Smooth muscle cell (in vitro differentiated cells): Measurements from ENCODE around the gene YIF1B. TPM values are rescaled to one million over a fixed set of nuclear protein-coding genes. Genes with fewer than 3 reads are reported as not detected.

Experiments
- DNase-seq: peaks from one replicate; lab custom pipeline; 2025; ENCODE audit not compliant: unreplicated experiment; lab: John Stamatoyannopoulos, UW
- H2AFZ ChIP-seq: fragments of 200-600 bp; sonication (generic); 2 replicates; pipeline ENCODE4 v1.6.0; 2016; ENCODE audit warnings: antibody characterized with exemption, low read depth, mild to moderate bottlenecking
- H3F3A ChIP-seq: fragments of 200-600 bp; sonication (generic); 2 replicates; pipeline ENCODE4 v1.6.0; 2017; ENCODE audit warnings: antibody characterized with exemption, low read depth
- H3K27ac ChIP-seq: fragments of 200-600 bp; sonication (generic); 2 replicates; pipeline ENCODE4 v1.5.1; 2016; ENCODE audit warnings: low read depth, mild to moderate bottlenecking
- H3K27me3 ChIP-seq: fragments of 200-600 bp; sonication (generic); 2 replicates; pipeline ENCODE4 v1.6.1; 2016; ENCODE audit warnings: low read depth, mild to moderate bottlenecking
- H3K36me3 ChIP-seq: fragments of 200-600 bp; sonication (generic); 2 replicates; pipeline ENCODE4 v1.5.1; 2016; ENCODE audit warnings: low read depth
- H3K4me1 ChIP-seq: fragments of 200-600 bp; sonication (generic); 2 replicates; pipeline ENCODE4 v1.5.1; 2016; ENCODE audit warnings: low read depth
- H3K4me2 ChIP-seq: fragments of 200-600 bp; sonication (generic); 2 replicates; pipeline ENCODE4 v1.6.0; 2016; ENCODE audit warnings: mild to moderate bottlenecking
- H3K4me3 ChIP-seq: fragments of 200-600 bp; sonication (generic); 2 replicates; pipeline ENCODE4 v1.5.1; 2016; ENCODE audit warnings: mild to moderate bottlenecking
- H3K79me2 ChIP-seq: fragments of 200-600 bp; sonication (generic); 2 replicates; pipeline ENCODE4 v1.6.0; 2016; ENCODE audit warnings: low read depth, mild to moderate bottlenecking
- H3K9ac ChIP-seq: fragments of 200-600 bp; sonication (generic); 2 replicates; pipeline ENCODE4 v1.6.0; 2016; ENCODE audit warnings: low read depth
- H3K9me3 ChIP-seq: fragments of 200-600 bp; sonication (generic); replicated peaks from 2 replicates; pipeline ENCODE4 v1.5.1; 2016; ENCODE audit warnings: low read depth
- H4K20me1 ChIP-seq: fragments of 200-600 bp; sonication (generic); 2 replicates; pipeline ENCODE4 v1.6.0; 2016; ENCODE audit warnings: low read depth
- WGBS: methylation state at CpG from one replicate; pipeline ENCODE4 v1.1.7; 2016; ENCODE audit warnings: low lambda C conversion rate; 5-methylcytosine and 5-hydroxymethylcytosine counted together
- polyA plus RNA-seq: library from polyadenylated mRNA; unstranded; fragments of >200 nt; fragmentation: Nextera tagmentation; extraction: Ambion mirVana; gene quantifications from 2 replicates; pipeline ENCODE4 v1.2.1, GENCODE V29; 2016
- total RNA-seq: library from RNA; depleted of rRNA; stranded (reverse); fragments of >200 nt; gene quantifications from 2 replicates; pipeline ENCODE4 v1.2.3, GENCODE V29; 2014
- TF ChIP-seq, protein P1 (sequence below): fragments of 200-600 bp; sonication (generic); IDR thresholded peaks from 2 replicates; pipeline ENCODE4 v1.5.1; 2017; ENCODE audit warnings: borderline replicate concordance, mild to moderate bottlenecking, antibody characterized with exemption; ENCODE audit not compliant: insufficient read depth, poor library complexity, severe bottlenecking

Gene YIF1B
- total and polyA plus RNA-seq, 2 experiments from 2014 or later = 80.1 to 216 TPM

DNA sequence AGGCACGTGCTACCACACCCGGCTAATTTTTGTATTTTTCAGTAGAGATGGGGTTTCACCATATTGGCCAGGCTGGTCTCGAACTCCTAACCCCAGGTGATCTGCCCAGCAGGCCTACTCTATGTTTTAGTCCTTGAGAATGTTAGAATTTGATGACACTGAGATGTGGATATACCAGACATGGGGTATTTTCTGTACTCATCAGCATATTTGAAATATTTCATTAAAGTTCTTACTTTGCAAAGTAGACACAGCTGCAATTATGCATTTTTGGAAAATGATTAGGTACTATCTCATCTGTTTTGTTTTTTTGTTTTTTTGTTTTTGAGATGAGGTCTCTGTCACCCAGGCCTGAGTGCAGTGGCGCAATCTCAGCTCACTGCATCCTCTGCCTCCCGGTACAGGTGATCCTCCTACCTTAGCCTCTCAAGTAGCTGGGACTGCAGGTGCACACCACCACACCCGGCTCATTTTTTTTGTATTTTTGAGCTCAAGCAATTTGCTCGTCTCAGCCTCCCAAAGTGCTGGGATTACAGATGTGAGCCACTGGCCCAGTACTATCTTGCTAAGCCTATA lies 38.7 kb downstream of the YIF1B start:
- Histone ChIP-seq H3K4me1 (peaks cover 9% of the 10 kb centered on the region), H3K36me3 (no peaks in the 10 kb centered on the region), H3K9ac (no peak overlapping the region), H3F3A (peaks cover 26% of the 10 kb centered on the region), H3K27ac (peak overlapping the region; percentile 75), H3K9me3 (no peaks in the 10 kb centered on the region), H3K27me3 (no peaks in the 10 kb centered on the region), H3K4me2 (peak overlapping the region; percentile 48), H3K79me2 (peaks cover 44% of the 10 kb centered on the region), H3K4me3 (no peak overlapping the region), H2AFZ (no peak overlapping the region), H4K20me1 (peaks cover 54% of the 10 kb centered on the region)
- no peak for DNase-seq
- TF ChIP-seq, protein P1, sequence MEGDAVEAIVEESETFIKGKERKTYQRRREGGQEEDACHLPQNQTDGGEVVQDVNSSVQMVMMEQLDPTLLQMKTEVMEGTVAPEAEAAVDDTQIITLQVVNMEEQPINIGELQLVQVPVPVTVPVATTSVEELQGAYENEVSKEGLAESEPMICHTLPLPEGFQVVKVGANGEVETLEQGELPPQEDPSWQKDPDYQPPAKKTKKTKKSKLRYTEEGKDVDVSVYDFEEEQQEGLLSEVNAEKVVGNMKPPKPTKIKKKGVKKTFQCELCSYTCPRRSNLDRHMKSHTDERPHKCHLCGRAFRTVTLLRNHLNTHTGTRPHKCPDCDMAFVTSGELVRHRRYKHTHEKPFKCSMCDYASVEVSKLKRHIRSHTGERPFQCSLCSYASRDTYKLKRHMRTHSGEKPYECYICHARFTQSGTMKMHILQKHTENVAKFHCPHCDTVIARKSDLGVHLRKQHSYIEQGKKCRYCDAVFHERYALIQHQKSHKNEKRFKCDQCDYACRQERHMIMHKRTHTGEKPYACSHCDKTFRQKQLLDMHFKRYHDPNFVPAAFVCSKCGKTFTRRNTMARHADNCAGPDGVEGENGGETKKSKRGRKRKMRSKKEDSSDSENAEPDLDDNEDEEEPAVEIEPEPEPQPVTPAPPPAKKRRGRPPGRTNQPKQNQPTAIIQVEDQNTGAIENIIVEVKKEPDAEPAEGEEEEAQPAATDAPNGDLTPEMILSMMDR = no peak
- WGBS = 77% methylated on average over 7 of the region's 7 CpGs

DNA sequence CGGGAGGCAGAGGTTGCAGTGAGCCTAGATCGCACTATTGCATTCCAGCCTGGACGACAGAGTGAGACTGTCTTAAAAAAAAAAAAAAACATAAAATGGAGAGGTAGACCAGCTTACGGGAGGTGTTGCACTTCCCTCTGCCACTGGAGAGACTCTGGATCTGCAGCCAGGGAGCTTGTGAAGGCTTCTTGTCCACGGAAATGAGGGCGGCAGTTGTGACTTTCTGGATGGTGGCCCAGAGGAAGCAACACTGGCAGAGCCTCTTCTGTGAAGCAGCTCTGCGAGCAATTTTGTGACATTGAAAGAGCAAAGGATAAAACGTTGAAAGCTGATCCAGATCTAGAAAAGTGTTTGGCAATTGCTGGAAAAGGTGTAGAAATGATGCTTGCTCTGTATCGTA lies 41.0 kb downstream of the YIF1B start:
- Histone ChIP-seq H3K9me3 (no peaks in the 10 kb centered on the region), H3F3A (peaks cover 33% of the 10 kb centered on the region), H3K4me1 (peaks cover 20% of the 10 kb centered on the region), H3K36me3 (no peaks in the 10 kb centered on the region), H3K9ac (no peak overlapping the region), H2AFZ (no peak overlapping the region), H3K4me3 (no peak overlapping the region), H4K20me1 (peaks cover 52% of the 10 kb centered on the region), H3K79me2 (peaks cover 42% of the 10 kb centered on the region), H3K27ac (no peak overlapping the region), H3K4me2 (no peak overlapping the region), H3K27me3 (no peaks in the 10 kb centered on the region)
- DNase-seq = no peak
- 82% methylated on average over 9 of the region's 9 CpGs for WGBS
- TF ChIP-seq, protein P1 = no peak

DNA sequence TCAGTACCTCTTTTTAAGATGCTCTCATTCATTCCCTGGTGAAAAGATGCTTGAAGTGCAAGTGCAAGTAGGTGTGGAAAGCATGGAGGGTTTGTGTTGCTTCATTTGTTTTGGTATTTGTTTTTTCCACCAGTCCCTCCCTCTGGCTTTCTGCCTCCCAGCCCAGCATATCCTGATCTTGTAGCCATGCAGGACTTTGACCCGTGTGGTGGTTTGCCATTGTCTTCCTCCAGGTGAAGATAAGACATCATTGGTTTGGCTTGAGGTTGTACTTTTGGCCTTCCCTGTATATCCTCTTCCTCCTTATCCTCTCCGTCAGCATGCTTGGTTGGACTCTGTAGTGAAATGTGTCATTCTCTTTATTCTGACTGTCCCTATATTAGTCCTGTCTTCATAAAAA lies 42.2 kb downstream of the YIF1B start:
- TF ChIP-seq, protein P1 = no peak
- Histone ChIP-seq H4K20me1 (peaks cover 55% of the 10 kb centered on the region), H3K27me3 (no peaks in the 10 kb centered on the region), H3K79me2 (peaks cover 50% of the 10 kb centered on the region), H3K4me2 (no peak overlapping the region), H3K4me1 (peaks cover 17% of the 10 kb centered on the region), H3K4me3 (no peak overlapping the region), H3K9me3 (no peaks in the 10 kb centered on the region), H2AFZ (no peak overlapping the region), H3K27ac (no peak overlapping the region), H3F3A (peaks cover 26% of the 10 kb centered on the region), H3K9ac (no peak overlapping the region), H3K36me3 (no peaks in the 10 kb centered on the region)
- DNase-seq = no peak
- 96% methylated on average over 2 of the region's 2 CpGs for WGBS

DNA sequence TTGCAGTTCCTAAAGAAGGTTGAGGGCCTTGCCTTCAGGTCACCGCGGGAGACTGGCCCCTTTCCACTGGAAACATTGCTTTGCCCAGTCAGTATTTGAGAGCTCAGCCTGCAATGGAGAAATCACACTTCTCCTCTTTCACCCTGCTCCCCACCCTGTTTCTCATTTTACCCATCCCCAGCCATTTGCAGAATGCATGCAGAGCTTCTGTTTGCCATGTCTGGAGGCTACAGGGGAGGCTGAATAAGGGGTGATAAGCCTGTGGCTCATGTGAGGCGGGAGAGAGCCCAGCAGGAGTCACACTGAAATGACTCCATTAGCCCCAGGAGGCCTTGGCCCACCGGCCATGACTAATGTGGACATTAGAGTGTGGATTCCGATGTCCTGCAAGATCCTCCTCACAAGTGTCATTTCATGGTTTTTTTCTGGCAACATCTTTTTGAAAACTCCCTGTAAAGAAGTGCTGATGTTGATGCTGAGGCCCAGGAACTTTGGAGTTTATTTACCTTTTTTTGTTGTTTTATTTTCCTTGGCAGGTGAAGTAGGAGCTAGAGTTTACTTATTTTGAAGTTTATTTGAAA lies 45.1 kb downstream of the YIF1B start:
- TF ChIP-seq, protein P1 = no peak
- Histone ChIP-seq H3K27me3 (no peaks in the 10 kb centered on the region), H3K4me1 (peaks cover 23% of the 10 kb centered on the region), H3F3A (peaks cover 17% of the 10 kb centered on the region), H3K36me3 (no peaks in the 10 kb centered on the region), H3K9me3 (no peaks in the 10 kb centered on the region), H3K9ac (no peak overlapping the region), H3K27ac (peak overlapping the region; percentile 67), H4K20me1 (peaks cover 65% of the 10 kb centered on the region), H3K4me3 (no peak overlapping the region), H3K79me2 (peaks cover 63% of the 10 kb centered on the region), H2AFZ (no peak overlapping the region), H3K4me2 (peak overlapping the region; percentile 60)
- WGBS = 36% methylated on average over 5 of the region's 5 CpGs
- DNase-seq = no peak
